ENCODE results near the gene TMEM143.
"Not testable (repeated sequence)": the region's sequence is repeated elsewhere in the genome, so short reads cannot be mapped to it uniquely, and the experiment has no call there.

Gene TMEM143

GRCh38 chr19:48297975-48298374, 65.8 kb downstream of the TMEM143 start:
- no peak for TF ChIP-seq CTCF (conservative IDR thresholded peaks at IDR 0.05)

GRCh38 chr19:48296963-48297734, 66.6 kb downstream of the TMEM143 start:
- H3K27ac ChIP-seq = no peak overlapping the region

More at GRCh38 chr19:48297975-48298374, 65.8 kb downstream of the TMEM143 start:
- no peak overlapping the region for H3K27ac ChIP-seq

GRCh38 chr19:48295458-48295857, 68.3 kb downstream of the TMEM143 start:
- no peak for TF ChIP-seq CTCF (conservative IDR thresholded peaks at IDR 0.05)
- H3K27ac ChIP-seq = no peak overlapping the region

More at GRCh38 chr19:48296963-48297734, 66.6 kb downstream of the TMEM143 start:
- no peak for TF ChIP-seq CTCF (conservative IDR thresholded peaks at IDR 0.05)

- no peak overlapping the region for H3K27ac ChIP-seq
These were observed 70.9 kb downstream of the TMEM143 start for GRCh38 chr19:48292798-48293197.

GRCh38 chr19:48291489-48291815, 72.3 kb downstream of the TMEM143 start:
- not testable (repeated sequence) for H3K27ac ChIP-seq

More at GRCh38 chr19:48292798-48293197, 70.9 kb downstream of the TMEM143 start:
- TF ChIP-seq CTCF (conservative IDR thresholded peaks at IDR 0.05) = no peak

- peak; percentile 99 for TF ChIP-seq CTCF (conservative IDR thresholded peaks at IDR 0.05)
- no peak overlapping the region for H3K27ac ChIP-seq
These were observed 72.8 kb downstream of the TMEM143 start for GRCh38 chr19:48290771-48291488.

- TF ChIP-seq CTCF (conservative IDR thresholded peaks at IDR 0.05) = no peak
- no peak overlapping the region for H3K27ac ChIP-seq
These were observed 73.4 kb downstream of the TMEM143 start for GRCh38 chr19:48290401-48290770.

GRCh38 chr19:48287748-48288147, 76.0 kb downstream of the TMEM143 start:
- no peak for TF ChIP-seq CTCF (conservative IDR thresholded peaks at IDR 0.05)
- no peak overlapping the region for H3K27ac ChIP-seq

All from VCaP (cell line).